Kidney (tissue), 14 donors: Measurements from ENCODE around the gene SAFB. TPM values are rescaled to one million over a fixed set of nuclear protein-coding genes. Genes with fewer than 3 reads are reported as not detected.

ENCODE experiments used
- DNase-seq, 5 donors: peaks; one replicate each; pipeline ENCODE4 v3.0.0-alpha.2; 2013 to 2020
- FAIRE-seq: peaks from 2 replicates; lab custom pipeline; 2012; peaks lifted over from hg19 to GRCh38; lab: Jason Lieb, UNC
- H3K27ac ChIP-seq, 2 donors: one replicate each; pipeline ENCODE4 v1.7.0; 2013; ENCODE audit warnings: low read depth in 2 of 2, low read length in 2 of 2, inconsistent platforms in 1 of 2
- H3K27me3 ChIP-seq: one replicate; pipeline ENCODE4 v1.7.1; 2013; ENCODE audit warnings: low read length, inconsistent platforms; ENCODE audit not compliant: control insufficient read depth, insufficient read depth
- H3K36me3 ChIP-seq, 3 donors: one replicate each; pipeline versions ENCODE4 v1.7.0 to v1.7.1; 2013; ENCODE audit warnings: low read length in 3 of 3, control low read depth in 1 of 3, inconsistent platforms in 1 of 3; ENCODE audit not compliant: insufficient read depth in 3 of 3, control insufficient read depth in 2 of 3
- H3K4me1 ChIP-seq, 3 donors: one replicate each; pipeline versions ENCODE4 v1.7.0 to v1.7.1; 2013; ENCODE audit warnings: low read length in 3 of 3, inconsistent platforms in 1 of 3, low read depth in 1 of 3; ENCODE audit not compliant: control insufficient read depth in 2 of 3, insufficient read depth in 2 of 3
- H3K4me3 ChIP-seq, 3 donors: one replicate each; pipeline versions ENCODE4 v1.7.0 to v1.8.1; 2013; ENCODE audit warnings: low read length in 3 of 3, control low read depth in 1 of 3, inconsistent platforms in 1 of 3
- H3K9ac ChIP-seq, 3 donors: one replicate each; pipeline versions ENCODE4 v1.7.0 to v1.7.1; 2013; ENCODE audit warnings: low read length in 3 of 3, control low read depth in 1 of 3, inconsistent platforms in 1 of 3
- H3K9me3 ChIP-seq, 3 donors: one replicate each; pipeline versions ENCODE4 v1.7.0 to v1.7.1; 2013; ENCODE audit warnings: low read length in 3 of 3, control low read depth in 1 of 3, inconsistent platforms in 1 of 3; ENCODE audit not compliant: control insufficient read depth in 2 of 3, insufficient read depth in 1 of 3
- intact Hi-C: fragments of 100-400 bp; cut with DNase I; formaldehyde crosslinking; loops from one replicate; pipeline ENCODE4 v1.11.1; 2022
- polyA plus RNA-seq: library from polyadenylated mRNA; stranded (reverse); fragments of 350-450 nt; fragmentation: Illumina TruSeq; extraction: RNeasy Lipid Tissue Mini Kit (QIAGEN cat#74804); gene quantifications from one replicate; pipeline ENCODE4 v1.2.3, GENCODE V29; 2014; ENCODE audit warnings: low read depth, low replicate concordance; ENCODE audit not compliant: insufficient read depth
- total RNA-seq: library from RNA; stranded (reverse); fragmentation: NEBNext Ultra II Directional; extraction: Animal tissue kit (Norgen Biotek cat#: 25700); gene quantifications from one replicate; pipeline ENCODE4 v1.2.1, GENCODE V29; 2021
- TF ChIP-seq, protein P1 (sequence below): IDR thresholded peaks from 3 replicates; pipeline ENCODE4 v1.5.1; 2012; ENCODE audit warnings: mild to moderate bottlenecking, moderate library complexity, borderline replicate concordance; ENCODE audit not compliant: insufficient read depth; ENCODE audit errors: extremely low read depth
- donor health status: control.
- donor health status: control.
- donor health status: control.
- donor health status: control.
- donor health status: control.
- donor health status: DM: yes; HTN: yes; CAD: no.
- donor health status: Normal renal cell carcinoma (clear cell type).

The SAFB gene
- total and polyA plus RNA-seq, 2 donors from 2014 or later, result 35.0 to 88.6 TPM

DNA sequence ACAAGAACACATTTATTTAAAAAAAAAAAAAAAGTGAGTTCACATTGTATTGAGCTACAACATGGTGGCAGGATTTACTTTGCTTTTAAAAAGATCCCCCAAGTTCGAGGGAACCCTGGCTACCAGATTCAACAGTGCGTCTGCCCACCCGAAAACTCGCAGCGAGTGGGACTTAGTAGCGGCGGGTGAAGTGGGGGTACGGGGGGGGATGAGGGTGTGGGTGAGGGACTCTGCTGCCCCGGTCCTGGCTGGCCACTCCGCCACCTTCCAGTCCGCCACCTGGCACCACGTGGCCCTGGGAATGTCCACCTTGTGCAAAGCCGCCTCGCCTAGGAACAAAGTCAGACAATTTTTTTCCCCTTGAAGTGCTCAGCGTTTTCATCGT is 35.8 kb upstream of the SAFB start:
- H3K9me3 ChIP-seq, result no peaks in the 10 kb centered on the region
- H3K36me3 ChIP-seq, result peaks cover 0 to 52% (median 33%) of the 10 kb centered on the region in 3 donors
- no peaks in the 10 kb centered on the region for H3K27me3 ChIP-seq
- no peak for FAIRE-seq
- H3K4me1 ChIP-seq, result peaks cover 0 to 11% (median 11%) of the 10 kb centered on the region in 3 donors
- H3K4me3 ChIP-seq, result no peak overlapping the region
- intact Hi-C loops, result no loop called here
- H3K9ac ChIP-seq, result no peak overlapping the region
- peak in 1 of 5 donors; percentile 57 for DNase-seq
- TF ChIP-seq, protein P1, sequence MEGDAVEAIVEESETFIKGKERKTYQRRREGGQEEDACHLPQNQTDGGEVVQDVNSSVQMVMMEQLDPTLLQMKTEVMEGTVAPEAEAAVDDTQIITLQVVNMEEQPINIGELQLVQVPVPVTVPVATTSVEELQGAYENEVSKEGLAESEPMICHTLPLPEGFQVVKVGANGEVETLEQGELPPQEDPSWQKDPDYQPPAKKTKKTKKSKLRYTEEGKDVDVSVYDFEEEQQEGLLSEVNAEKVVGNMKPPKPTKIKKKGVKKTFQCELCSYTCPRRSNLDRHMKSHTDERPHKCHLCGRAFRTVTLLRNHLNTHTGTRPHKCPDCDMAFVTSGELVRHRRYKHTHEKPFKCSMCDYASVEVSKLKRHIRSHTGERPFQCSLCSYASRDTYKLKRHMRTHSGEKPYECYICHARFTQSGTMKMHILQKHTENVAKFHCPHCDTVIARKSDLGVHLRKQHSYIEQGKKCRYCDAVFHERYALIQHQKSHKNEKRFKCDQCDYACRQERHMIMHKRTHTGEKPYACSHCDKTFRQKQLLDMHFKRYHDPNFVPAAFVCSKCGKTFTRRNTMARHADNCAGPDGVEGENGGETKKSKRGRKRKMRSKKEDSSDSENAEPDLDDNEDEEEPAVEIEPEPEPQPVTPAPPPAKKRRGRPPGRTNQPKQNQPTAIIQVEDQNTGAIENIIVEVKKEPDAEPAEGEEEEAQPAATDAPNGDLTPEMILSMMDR, result no peak
- no peak overlapping the region for H3K27ac ChIP-seq

DNA sequence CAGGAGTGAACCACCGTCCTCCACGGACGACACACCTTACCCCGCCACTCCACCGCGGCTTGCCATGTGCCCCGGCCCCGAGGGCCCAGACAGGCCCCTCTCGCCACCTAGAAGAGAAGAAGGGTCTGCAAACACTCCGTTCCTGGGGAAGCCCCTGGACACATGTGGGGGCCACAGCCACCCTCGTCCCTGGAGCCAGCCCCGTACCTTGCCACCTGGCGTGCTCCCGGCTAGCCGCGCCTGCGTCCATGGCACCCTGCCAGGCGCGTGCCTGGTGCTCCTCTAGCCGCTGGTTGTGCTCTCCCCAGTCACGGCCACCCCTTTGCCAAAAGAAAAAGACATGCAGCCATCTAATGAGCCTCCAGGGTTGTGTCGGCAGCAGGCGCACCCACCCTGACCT is 35.2 kb upstream of the SAFB start:
- no peak for FAIRE-seq

DNA sequence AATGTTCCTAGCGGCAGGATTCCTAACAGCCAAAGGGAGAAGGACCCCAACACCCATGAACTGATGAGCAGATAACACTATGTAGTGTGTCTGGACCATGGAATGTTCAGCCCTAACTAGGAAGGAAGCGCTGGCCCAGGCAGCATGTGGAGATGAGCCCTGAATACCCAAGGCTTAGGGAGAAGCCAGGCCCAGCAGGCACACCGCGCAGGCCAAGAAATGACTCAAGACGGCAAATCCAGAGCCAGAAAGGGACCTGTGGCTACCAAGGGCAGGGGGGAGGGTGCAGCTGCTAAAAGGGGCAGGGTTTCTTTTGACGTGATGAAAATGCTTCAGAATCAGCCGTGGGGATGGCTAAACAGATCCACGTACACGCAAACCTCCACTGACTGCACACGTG is 34.4 kb upstream of the SAFB start:
- Histone ChIP-seq H3K27me3 (no peaks in the 10 kb centered on the region), H3K9me3 (no peaks in the 10 kb centered on the region), H3K9ac (no peak overlapping the region), H3K27ac (no peak overlapping the region), H3K4me3 (no peak overlapping the region), H3K36me3 (peaks cover 0 to 65% (median 47%) of the 10 kb centered on the region in 3 donors), H3K4me1 (peaks cover 0 to 11% (median 11%) of the 10 kb centered on the region in 3 donors)
- TF ChIP-seq, protein P1, result no peak
- DNase-seq, result peak in 1 of 5 donors; percentile 36
- intact Hi-C loops, result no loop called here
- no peak for FAIRE-seq

More for the DNA sequence above, 35.2 kb upstream of the SAFB start:
- Histone ChIP-seq H3K4me3 (no peak overlapping the region), H3K27me3 (no peaks in the 10 kb centered on the region), H3K9ac (no peak overlapping the region), H3K36me3 (peaks cover 0 to 58% (median 39%) of the 10 kb centered on the region in 3 donors), H3K4me1 (peaks cover 0 to 11% (median 11%) of the 10 kb centered on the region in 3 donors), H3K27ac (no peak overlapping the region), H3K9me3 (no peaks in the 10 kb centered on the region)
- intact Hi-C loops, result no loop called here
- DNase-seq, result peak in 1 of 5 donors; percentile 70
- TF ChIP-seq, protein P1, result no peak
